HEK293 (cell line): ENCODE measurements around the gene HS3ST1.

ENCODE experiments used
- CTCF ChIA-PET: fragments of 350-600 bp; formaldehyde crosslinking; extraction: SDS; loops from one replicate; lab custom pipeline; 2021; ENCODE audit warnings: antibody characterized with exemption; lab: Yijun Ruan, JAX
- POLR2A ChIA-PET: fragments of 300-600 bp; formaldehyde crosslinking; extraction: SDS; loops from one replicate; lab custom pipeline; 2020; ENCODE audit warnings: antibody characterized with exemption, inconsistent platforms; lab: Yijun Ruan, JAX
- H3K27ac ChIP-seq: fragments of 200-500 bp; sonication (Bioruptor generic); 2 replicates; pipeline ENCODE4 v1.5.1; 2014; ENCODE audit warnings: low read depth, low read length, control low read depth, inconsistent platforms; ENCODE audit errors: extremely low read depth
- H3K36me3 ChIP-seq, 2 experiments: fragments of 200-500 bp in 1 of 2; sonication (Bioruptor generic) in 1 of 2; 1 replicate in 1 of 2; 2 replicates in 1 of 2; pipeline ENCODE4 v1.5.1; 2014 to 2017; ENCODE audit warnings: inconsistent platforms in 2 of 2, low read length in 2 of 2; ENCODE audit not compliant: control insufficient read depth in 2 of 2, insufficient read depth in 1 of 2
- H3K4me1 ChIP-seq: fragments of 200-500 bp; sonication (Bioruptor generic); 2 replicates; pipeline ENCODE4 v1.5.1; 2014; ENCODE audit warnings: mild to moderate bottlenecking, low read length, inconsistent platforms; ENCODE audit not compliant: control insufficient read depth, insufficient read depth
- H3K4me3 ChIP-seq: 2 replicates; pipeline ENCODE4 v1.5.1; 2011; ENCODE audit warnings: low read depth, mild to moderate bottlenecking, control low read depth, low read length, moderate library complexity
- H3K9me3 ChIP-seq: fragments of 200-500 bp; sonication (Bioruptor generic); 2 replicates; pipeline ENCODE4 v1.5.1; 2014; ENCODE audit warnings: low read depth, low read length, inconsistent platforms; ENCODE audit not compliant: control insufficient read depth, insufficient read depth
- ATF2 ChIP-seq: fragments of 450-650 bp; formaldehyde crosslinking; IDR thresholded peaks from 2 replicates; pipeline ENCODE4 v1.5.1; 2016; ENCODE audit warnings: missing biosample characterization, missing genetic modification characterization, low read depth
- GLI2 ChIP-seq: fragments of 450-650 bp; formaldehyde crosslinking; IDR thresholded peaks from 2 replicates; pipeline ENCODE4; 2017; ENCODE audit warnings: missing biosample characterization, missing genetic modification characterization, low read depth, borderline replicate concordance
- GLIS2 ChIP-seq: fragments of 450-650 bp; formaldehyde crosslinking; IDR thresholded peaks from 2 replicates; pipeline ENCODE4 v1.5.1; 2016; ENCODE audit warnings: missing biosample characterization, missing genetic modification characterization
- HIC1 ChIP-seq: fragments of 450-650 bp; formaldehyde crosslinking; IDR thresholded peaks from 2 replicates; pipeline ENCODE4 v1.5.1; 2016; ENCODE audit warnings: missing biosample characterization, missing genetic modification characterization
- KLF17 ChIP-seq: fragments of 450-650 bp; formaldehyde crosslinking; IDR thresholded peaks from 2 replicates; pipeline ENCODE4 v1.5.1; 2016; ENCODE audit warnings: missing biosample characterization, missing genetic modification characterization
- TRIM28 ChIP-seq: IDR thresholded peaks from 2 replicates; pipeline ENCODE4 v1.6.1; 2011; ENCODE audit warnings: low read length, control low read depth, borderline replicate concordance
- ZBTB11 ChIP-seq: fragments of 450-650 bp; formaldehyde crosslinking; conservative IDR thresholded peaks from 2 replicates; pipeline ENCODE4 v1.5.1; 2016; ENCODE audit warnings: low read depth, missing biosample characterization, missing genetic modification characterization
- ZBTB21 ChIP-seq: fragments of 450-650 bp; formaldehyde crosslinking; IDR thresholded peaks from 2 replicates; pipeline ENCODE4 v1.5.1; 2017; ENCODE audit warnings: missing biosample characterization, missing genetic modification characterization
- ZBTB48 ChIP-seq: fragments of 450-650 bp; formaldehyde crosslinking; IDR thresholded peaks from 2 replicates; pipeline ENCODE4 v1.5.1; 2016; ENCODE audit warnings: missing biosample characterization, missing genetic modification characterization
- ZFP41 ChIP-seq: fragments of 450-650 bp; formaldehyde crosslinking; IDR thresholded peaks from 2 replicates; pipeline ENCODE4 v1.5.1; 2016; ENCODE audit warnings: missing biosample characterization, missing genetic modification characterization, borderline replicate concordance
- ZNF341 ChIP-seq: fragments of 450-650 bp; formaldehyde crosslinking; IDR thresholded peaks from 2 replicates; pipeline ENCODE4; 2016; ENCODE audit warnings: low read depth, missing biosample characterization, missing genetic modification characterization
- ZNF398 ChIP-seq: fragments of 450-650 bp; formaldehyde crosslinking; IDR thresholded peaks from 2 replicates; pipeline ENCODE4 v1.5.1; 2017; ENCODE audit warnings: missing biosample characterization, missing genetic modification characterization
- ZNF571 ChIP-seq: fragments of 450-650 bp; formaldehyde crosslinking; IDR thresholded peaks from 2 replicates; pipeline ENCODE4 v1.5.0; 2017; ENCODE audit warnings: missing biosample characterization, missing genetic modification characterization
- ZNF596 ChIP-seq: fragments of 450-650 bp; IDR thresholded peaks from 2 replicates; pipeline ENCODE4 v1.5.0; 2018; ENCODE audit warnings: missing biosample characterization, mild to moderate bottlenecking, missing genetic modification characterization, moderate library complexity
- ZNF623 ChIP-seq: fragments of 450-650 bp; formaldehyde crosslinking; IDR thresholded peaks from 2 replicates; pipeline ENCODE4 v1.5.1; 2016; ENCODE audit warnings: missing biosample characterization, missing genetic modification characterization
- ZNF677 ChIP-seq: fragments of 450-650 bp; IDR thresholded peaks from 2 replicates; pipeline ENCODE4 v1.5.0; 2018; ENCODE audit warnings: missing biosample characterization, mild to moderate bottlenecking, missing genetic modification characterization, moderate library complexity
- ZNF704 ChIP-seq: fragments of 450-650 bp; formaldehyde crosslinking; IDR thresholded peaks from 2 replicates; pipeline ENCODE4 v1.5.1; 2016; ENCODE audit warnings: missing biosample characterization, missing genetic modification characterization
- ZNF768 ChIP-seq: fragments of 450-650 bp; formaldehyde crosslinking; IDR thresholded peaks from 2 replicates; pipeline ENCODE4 v1.5.1; 2018; ENCODE audit warnings: missing biosample characterization, mild to moderate bottlenecking, missing genetic modification characterization
- ZNF776 ChIP-seq: fragments of 450-650 bp; formaldehyde crosslinking; IDR thresholded peaks from 2 replicates; pipeline ENCODE4 v1.5.0; 2017; ENCODE audit warnings: missing biosample characterization, missing genetic modification characterization, borderline replicate concordance
- ZSCAN4 ChIP-seq: fragments of 450-650 bp; formaldehyde crosslinking; IDR thresholded peaks from 2 replicates; pipeline ENCODE4 v1.5.1; 2017; ENCODE audit warnings: missing biosample characterization, missing genetic modification characterization

The HS3ST1 gene

GRCh38 chr4:11408233-11408967 is 20.3 kb downstream of the HS3ST1 start:
- POLR2A ChIA-PET, result no interaction called here

More at GRCh38 chr4:11408233-11408967, 20.3 kb downstream of the HS3ST1 start:
- Histone ChIP-seq H3K27ac (no peak overlapping the region), H3K36me3 (no peaks in the 10 kb centered on the region)
- TF ChIP-seq ZNF776 (tag by site-specific recombination) (no peak), ZBTB11 (tag by site-specific recombination) (no peak), KLF17 (tag by site-specific recombination) (no peak), ZNF704 (tag by site-specific recombination) (no peak), GLI2 (tag by site-specific recombination) (no peak), TRIM28 (no peak), ZNF623 (tag by site-specific recombination) (no peak), ZNF677 (tag by site-specific recombination) (no peak), ZBTB48 (no peak), ZNF571 (tag by site-specific recombination) (no peak), ZFP41 (tag by site-specific recombination) (no peak), ZNF596 (tag by site-specific recombination) (no peak), ZSCAN4 (no peak), ATF2 (no peak), GLIS2 (tag by site-specific recombination) (no peak), ZNF341 (tag by site-specific recombination) (no peak), ZBTB21 (tag by site-specific recombination) (no peak), HIC1 (tag by site-specific recombination) (no peak), ZNF768 (tag by site-specific recombination) (no peak), ZNF398 (tag by site-specific recombination) (no peak)
- TF ChIP-seq, all 188 proteins: peak for 0
- CTCF ChIA-PET, result no interaction called here
- H3K9me3 ChIP-seq, result no peaks in the 10 kb centered on the region
- no peak overlapping the region for H3K4me3 ChIP-seq
- H3K4me1 ChIP-seq, result no peaks in the 10 kb centered on the region
